ENCODE results near the gene RALGPS1. TPM values are rescaled to one million over a fixed set of nuclear protein-coding genes. Genes with fewer than 3 reads are reported as not detected.

RALGPS1 gene
- polyA plus RNA-seq, 3 donors, result 23.3 to 32.3 (median 23.3) TPM

DNA sequence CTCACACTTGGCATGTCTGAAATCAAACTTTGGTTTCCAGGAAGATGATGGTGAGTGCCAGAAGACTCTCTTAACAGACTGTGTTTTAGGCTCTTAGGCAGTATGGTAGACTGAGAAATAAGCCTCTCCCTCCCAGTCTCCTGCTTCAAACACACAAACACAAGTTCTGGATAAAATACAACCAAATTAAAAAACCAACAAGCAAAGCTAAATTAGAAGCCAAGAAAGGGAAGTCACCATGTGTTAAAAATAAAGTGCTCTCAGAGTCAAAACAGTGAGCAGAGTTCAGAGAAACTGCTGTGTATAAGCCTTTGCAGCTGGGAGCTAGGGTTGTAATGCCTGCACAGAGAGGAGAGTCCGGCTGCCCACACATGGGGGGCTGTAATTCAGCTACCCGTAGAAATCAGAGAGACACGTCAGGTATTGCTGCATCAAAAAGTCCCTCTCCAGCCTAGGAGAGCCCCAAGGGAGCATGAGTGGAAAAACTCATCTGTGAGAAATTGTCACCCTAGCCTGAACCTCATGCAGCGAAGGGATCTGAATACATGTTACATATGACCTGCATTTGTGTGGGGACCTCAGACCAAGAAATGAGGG lies 145.3 kb downstream of the RALGPS1 start:
- no peak for DNase-seq (ENCODE audit: extremely low read depth in 1 of 11, low read depth in 9 of 11, low spot score in 4 of 11)

DNA sequence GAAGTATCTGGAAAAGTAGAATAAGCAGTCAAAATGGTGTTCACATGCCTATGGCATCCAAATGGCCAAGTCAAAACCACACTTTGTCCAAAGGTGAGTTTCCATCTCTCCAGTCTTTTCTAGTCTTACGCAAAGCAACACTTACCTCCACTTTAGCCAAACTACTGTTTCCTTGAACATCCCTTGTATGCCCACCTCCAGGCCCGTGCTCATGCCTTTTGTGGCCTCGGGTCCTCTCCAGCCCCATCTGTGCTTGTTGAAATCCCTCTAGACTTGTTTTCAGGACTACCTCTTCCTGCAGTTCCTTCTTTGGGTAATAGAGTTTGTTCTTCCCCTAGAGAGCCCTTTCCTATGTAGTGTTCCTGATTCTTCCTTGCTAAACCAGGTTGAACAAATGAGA lies 146.8 kb downstream of the RALGPS1 start:
- no peak for DNase-seq (ENCODE audit: extremely low read depth in 1 of 11, low read depth in 9 of 11, low spot score in 4 of 11)

DNA sequence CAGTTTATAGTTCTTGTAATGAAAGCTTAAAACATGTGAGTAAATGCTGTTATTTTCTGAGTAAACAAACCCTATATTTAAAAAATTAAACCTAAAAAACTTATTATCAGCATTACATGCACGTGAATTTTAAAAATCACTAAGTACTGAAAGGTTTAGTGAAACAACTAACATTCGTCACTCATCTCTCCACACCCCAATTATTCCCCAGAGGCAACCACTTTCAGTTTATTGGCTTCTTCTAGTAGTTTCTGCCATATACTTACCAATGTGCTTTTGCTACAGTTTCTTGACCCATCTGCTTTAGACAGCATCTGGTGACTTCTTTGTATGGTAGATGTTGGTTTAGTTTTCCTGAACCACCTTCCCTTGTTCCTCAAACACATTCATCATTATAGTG lies 149.8 kb downstream of the RALGPS1 start:
- DNase-seq (ENCODE audit: extremely low read depth in 1 of 11, low read depth in 9 of 11, low spot score in 4 of 11), result no peak

DNA sequence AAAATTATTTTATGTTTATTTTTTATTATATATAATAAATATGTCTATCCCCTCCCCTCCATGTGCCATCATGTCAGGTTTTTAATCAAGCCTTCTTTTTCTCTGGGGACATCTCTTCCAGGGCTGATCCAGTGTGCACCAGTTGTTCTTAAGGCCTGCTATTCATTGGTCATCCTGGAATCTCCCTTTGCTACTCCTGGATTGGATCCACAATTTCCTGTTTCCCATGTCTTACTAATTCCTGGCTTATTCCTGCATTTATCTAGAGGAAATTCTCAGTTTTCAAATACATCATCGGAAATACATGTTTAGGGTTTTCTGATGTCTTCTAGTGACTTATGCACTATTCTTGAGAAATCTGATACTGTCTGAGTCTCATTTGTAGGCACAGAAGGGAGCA lies 151.0 kb downstream of the RALGPS1 start:
- DNase-seq (ENCODE audit: extremely low read depth in 1 of 11, low read depth in 9 of 11, low spot score in 4 of 11), result no peak

DNA sequence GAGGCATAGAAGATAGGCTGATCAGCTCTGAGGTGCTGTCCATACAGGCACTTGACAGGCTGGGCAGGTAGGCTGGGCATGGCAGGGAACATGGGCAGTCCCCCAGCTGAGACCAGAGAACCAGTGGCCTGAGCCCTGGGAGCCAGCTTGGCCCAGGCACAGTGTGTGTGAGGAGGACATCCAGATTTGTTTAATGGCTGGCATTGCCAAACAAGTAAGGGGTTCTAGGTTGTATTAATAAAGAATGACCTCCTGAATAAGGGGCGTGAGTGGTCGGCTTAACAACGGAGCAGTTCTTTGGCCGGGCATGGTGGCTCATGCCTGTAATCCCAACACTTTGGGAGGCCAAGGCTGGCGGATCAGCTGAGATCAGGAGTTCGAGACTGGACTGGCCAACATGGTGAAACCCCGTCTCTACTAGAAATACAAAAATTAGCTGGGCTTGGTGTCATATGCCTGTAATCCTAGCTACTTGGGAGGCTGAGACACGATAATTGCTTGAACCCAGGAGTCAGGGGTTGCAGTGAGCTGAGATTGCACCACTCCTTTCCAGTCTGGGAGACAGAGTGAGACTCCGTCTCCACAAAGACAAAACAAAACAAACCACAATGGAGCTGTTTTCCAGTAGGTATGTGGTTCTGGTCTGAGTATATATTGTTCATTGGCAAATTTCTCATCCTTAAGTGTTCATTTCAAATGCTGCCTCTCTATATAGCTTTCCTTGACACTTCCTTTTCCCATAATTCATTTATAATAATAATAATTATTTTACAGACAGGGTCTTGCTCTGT lies 151.7 kb downstream of the RALGPS1 start:
- DNase-seq (ENCODE audit: extremely low read depth in 1 of 11, low read depth in 9 of 11, low spot score in 4 of 11), result no peak

DNA sequence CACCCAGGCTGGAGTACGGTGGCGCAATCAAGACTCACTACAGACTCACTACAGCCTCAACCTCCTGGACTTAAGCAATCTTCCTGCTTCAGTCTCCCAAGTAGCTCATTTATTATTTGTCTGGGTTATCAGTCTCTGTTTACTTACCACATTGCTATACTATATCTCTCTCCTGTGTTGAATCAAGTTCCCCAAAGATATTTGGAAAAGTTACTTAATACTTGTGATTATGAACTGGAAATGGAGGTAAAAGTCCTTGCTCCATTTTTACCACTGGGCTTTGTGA lies 152.2 kb downstream of the RALGPS1 start:
- DNase-seq (ENCODE audit: extremely low read depth in 1 of 11, low read depth in 9 of 11, low spot score in 4 of 11), result no peak

DNA sequence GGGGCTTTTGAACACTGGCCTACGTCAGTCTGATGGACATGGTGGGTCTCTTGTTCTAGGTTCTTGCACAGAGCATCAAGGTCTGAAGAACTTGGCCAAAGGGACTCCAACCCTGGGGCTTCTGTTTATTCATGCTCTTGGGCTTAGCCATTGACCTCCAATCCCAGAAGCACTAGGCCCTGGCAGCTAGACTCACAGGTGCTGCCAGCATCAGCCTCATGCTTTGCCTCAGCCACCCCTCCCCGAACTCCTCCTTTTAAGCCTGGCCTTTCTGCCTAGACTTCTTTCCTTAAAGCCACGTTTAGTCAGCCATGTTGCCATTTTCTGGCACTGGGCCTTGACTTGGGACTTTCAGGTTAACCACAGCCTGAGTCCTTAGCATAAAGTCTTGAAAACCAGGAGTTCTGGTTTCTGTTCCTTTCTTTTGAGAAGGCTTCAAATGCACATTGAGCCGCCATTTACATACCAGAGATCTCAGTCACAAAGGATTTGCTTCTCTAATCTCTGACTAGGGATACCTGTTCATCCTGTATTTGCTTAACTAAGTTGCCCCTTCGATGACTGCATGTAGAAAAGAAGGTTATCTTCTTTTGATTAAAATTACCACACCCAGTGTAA lies 153.1 kb downstream of the RALGPS1 start:
- DNase-seq (ENCODE audit: extremely low read depth in 1 of 11, low read depth in 9 of 11, low spot score in 4 of 11), result no peak

DNA sequence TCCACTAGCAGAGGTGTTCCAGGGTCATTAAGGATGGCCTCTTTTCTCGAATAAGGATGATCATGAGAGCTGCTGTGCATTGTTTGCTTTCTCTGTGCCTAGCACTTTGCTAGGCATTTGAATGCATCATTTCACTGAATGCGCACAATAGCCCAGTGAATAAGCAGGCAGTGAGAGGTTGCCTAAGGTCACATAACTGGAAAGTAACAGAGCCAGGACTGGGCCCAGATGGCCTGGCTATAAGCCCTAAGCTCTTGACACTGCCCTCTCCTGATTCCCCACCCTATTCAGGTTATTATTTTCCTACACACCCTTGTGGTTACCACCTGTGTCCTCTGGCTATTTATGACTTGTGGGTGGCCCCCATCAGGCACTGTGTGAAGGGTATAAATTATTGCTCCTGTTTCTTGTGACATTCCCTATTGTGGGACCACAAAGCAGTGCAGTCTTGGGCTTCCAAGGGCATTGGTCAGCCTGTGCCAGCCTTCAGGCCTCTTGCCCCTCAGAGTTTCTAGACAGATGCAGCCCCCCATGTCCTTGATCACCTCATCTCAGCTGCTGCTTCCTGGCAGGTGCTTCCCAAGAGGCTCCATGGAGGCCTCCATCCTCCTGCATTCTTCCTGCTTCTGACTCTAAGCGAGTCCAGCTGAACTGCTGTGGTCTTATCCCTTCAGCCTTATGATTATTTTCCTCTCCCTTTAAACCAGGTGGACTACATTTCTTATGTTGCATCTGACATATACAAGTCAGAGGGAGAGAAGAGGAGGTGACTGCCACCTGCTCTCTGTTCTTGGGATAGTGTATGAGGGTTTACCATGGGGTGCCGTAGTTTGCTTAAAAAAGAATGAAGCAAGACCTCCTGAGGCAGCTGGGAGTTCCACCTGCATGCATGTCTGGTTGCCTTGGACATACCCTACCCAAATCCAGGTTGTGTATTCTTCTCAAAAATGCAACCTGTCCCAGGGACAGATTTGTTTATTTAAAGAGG lies 160.3 kb downstream of the RALGPS1 start:
- no peak for DNase-seq (ENCODE audit: extremely low read depth in 1 of 11, low read depth in 9 of 11, low spot score in 4 of 11)

DNA sequence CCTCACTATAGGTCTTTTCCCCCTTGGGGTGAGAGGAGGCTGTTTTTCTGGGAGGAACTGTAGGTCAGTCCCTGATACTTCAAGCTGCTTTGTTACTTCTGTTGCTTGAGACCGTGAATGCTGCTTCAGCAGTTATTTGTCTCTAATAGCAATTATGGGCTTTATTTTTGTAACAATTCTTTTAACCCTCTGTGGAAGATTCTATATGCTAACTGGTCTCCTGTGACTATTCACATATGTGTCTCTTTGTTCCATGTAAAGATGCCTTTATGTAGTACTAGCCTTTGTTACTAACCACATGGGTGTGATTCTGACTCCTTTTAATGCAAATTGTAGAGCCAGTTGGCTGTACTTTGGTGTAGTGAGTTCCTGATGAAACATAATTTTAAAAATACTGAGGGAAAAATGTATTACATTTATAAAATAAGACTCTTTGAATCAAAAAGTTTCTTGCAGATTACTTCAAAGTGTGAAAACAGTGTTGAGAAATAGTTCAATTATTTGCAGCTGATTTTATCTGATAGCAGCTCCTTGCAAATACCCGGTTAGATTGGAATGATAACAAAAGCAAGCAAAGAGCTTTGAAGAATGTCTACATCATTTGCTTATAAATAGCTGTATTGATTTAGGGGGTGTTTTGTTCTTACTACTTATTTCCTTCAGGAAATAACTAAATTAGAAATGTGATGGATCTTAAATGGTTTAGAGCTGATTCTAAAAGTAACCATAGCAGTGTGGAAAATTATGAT lies 161.2 kb downstream of the RALGPS1 start:
- no peak for DNase-seq (ENCODE audit: extremely low read depth in 1 of 11, low read depth in 9 of 11, low spot score in 4 of 11)

DNA sequence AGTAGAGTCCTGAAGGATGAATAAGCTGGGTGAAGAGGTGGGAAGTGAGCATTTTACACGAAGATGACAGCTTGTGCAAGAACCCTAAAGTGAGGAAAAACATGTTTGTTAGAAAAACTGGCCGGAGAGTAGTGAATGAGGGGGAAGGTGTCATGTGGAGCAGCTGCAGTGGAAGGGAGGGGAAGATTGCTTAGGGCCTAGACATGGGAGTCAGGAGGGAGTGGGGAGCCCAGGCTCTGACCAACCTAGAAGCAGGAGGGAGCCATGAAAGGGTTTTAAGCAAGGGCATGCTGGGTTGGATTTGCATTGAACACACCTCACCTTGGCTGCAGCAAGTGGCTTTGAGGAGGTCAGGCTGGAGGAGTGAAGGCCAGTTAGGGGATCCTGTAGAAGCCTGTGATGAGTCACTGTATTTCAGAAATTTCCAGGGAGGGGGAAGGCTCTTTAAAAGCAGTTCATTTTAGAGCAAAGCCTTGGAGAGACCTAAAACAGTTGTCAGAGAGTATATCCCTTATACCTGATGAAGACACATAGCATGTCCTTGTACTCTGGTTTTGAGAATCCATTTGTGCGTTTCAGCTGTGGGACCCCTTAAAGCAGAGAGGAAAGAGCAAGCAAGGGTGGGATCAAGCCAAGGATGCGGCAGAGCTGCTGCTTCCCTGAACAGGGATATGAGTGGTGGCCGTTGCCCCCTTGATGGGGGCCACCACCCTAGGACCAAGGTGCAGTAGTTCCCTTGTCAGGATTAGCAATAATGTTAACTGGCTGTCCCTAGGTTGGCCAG lies 162.5 kb downstream of the RALGPS1 start:
- DNase-seq (ENCODE audit: extremely low read depth in 1 of 11, low read depth in 9 of 11, low spot score in 4 of 11), result no peak

DNA sequence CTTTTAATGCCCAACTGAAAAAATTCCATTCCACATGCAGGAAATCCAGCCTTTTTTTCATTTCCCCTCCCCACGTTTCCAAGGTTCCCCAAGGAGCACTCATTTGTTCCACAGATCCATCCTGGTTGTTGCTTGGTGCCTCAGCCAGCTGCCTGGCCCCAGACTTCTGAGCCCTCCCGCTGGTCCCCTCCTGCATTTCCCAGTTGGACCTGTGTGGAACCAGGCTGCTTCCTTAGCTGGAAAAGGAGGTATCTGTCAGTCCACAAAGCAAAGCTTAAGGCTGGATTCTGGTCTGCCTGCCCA lies 163.0 kb downstream of the RALGPS1 start:
- no peak for DNase-seq (ENCODE audit: extremely low read depth in 1 of 11, low read depth in 9 of 11, low spot score in 4 of 11)

DNA sequence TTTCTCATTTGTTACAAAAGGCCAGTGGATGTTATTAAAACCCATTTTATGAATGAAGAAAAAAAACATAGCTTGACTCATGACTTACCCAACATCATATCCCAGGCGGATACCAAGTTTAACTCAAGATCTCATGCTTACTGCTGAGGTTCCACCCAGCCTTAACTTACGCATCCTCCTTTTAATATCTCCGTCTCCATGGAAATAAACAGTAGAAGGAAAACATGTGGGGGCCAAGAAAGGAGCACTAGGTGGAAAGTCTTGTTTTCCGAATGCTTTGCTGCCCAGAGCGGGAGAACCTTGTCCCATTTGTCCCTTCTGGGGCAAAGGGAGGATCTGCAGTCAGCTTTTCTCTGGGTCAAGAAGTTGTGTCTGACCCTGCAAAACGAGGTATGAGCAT lies 163.8 kb downstream of the RALGPS1 start:
- DNase-seq (ENCODE audit: extremely low read depth in 1 of 11, low read depth in 9 of 11, low spot score in 4 of 11), result no peak

DNA sequence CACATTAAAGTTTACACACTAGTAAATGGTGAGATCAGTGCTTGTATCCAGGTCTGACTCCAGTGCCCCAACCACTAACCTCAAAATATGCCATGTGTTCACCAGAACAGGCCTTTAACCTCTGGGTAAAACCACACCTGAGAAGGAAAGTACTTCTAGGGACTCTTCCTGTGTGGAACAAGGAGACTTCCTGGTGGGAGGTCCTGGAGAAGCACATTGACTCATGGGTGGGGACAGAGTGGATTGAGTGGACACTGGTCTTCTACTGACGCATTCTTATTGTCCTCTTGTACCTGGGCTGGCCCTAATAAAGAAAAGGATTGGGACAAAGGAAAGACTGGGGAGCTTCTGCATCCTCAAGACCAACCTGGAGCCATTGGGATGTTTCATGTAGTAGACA lies 164.4 kb downstream of the RALGPS1 start:
- no peak for DNase-seq (ENCODE audit: extremely low read depth in 1 of 11, low read depth in 9 of 11, low spot score in 4 of 11)

DNA sequence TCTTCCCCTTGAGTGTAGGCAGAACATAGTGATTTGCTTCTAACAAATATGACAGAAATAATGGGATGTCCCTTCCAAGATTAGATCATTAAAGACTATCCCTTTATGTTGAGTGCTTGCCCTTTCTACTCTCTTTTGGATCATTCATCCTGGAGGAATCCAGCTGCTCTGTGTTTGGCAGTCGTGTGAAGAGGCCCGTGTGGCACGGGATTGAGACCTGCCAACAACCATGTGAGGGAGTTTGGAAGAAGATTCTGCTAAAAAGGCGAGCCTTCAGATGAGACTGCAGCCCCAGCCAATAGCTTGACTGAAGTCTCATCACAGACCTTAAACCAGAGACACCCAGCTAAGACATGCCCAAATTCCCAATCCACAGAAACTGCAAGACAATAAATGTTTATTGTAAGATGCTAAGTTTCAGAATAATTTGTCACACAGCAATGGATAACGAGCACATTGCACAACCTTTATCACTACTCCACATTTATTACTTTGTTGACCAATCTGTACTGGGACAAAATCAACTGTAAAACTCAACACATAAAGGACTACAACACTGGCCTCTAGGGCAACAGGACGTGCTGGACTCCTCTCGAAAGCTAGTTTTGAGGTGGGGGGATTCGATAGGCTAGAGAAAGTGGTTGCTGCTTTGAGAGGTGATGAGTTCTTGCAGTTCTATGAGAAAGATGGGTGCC lies 165.0 kb downstream of the RALGPS1 start:
- no peak for DNase-seq (ENCODE audit: extremely low read depth in 1 of 11, low read depth in 9 of 11, low spot score in 4 of 11)

DNA sequence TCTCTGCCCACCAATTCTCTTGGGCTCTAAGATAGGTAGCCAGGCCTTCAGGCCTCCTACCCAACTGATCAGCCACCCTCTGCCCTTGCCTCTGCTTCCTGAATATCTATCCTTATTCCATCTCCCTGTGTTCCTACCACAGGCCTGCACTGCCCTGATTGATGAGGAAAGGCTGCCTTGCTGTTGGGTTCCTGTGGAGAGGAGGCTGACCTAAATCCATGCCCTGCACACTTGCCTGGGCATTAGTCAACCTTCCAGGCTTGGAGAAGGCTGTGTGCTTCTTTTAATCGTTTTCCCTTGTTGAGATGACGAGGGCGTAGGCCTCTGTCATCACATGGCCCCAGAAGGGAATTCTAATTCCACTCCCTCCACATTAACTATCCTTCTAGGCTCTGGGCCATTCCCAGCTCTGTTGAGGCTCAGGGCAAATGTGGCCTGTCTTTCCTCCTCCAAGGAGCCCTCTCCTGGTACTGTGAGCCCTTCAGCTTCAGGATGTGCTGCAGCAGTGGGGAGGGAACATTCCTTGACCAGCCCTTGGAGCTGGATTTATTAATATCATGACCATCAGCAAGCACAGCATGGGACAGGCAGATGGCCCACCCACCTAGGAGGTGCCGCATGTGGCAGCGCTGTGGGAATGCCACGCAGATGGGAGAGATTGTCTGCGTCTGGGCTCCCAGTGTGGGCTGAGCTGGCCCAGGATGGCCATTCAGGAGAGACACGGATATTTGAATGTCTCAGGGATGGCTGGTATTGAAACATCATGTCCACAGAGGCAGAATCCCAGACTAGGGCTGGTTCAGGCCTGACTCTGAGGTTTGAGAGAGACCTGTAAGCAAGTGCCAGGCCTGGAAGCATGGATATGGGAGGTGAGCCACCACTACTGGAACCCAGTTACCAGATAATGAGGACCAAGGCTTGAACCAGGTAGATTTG lies 166.9 kb downstream of the RALGPS1 start:
- DNase-seq (ENCODE audit: extremely low read depth in 1 of 11, low read depth in 9 of 11, low spot score in 4 of 11), result no peak

DNA sequence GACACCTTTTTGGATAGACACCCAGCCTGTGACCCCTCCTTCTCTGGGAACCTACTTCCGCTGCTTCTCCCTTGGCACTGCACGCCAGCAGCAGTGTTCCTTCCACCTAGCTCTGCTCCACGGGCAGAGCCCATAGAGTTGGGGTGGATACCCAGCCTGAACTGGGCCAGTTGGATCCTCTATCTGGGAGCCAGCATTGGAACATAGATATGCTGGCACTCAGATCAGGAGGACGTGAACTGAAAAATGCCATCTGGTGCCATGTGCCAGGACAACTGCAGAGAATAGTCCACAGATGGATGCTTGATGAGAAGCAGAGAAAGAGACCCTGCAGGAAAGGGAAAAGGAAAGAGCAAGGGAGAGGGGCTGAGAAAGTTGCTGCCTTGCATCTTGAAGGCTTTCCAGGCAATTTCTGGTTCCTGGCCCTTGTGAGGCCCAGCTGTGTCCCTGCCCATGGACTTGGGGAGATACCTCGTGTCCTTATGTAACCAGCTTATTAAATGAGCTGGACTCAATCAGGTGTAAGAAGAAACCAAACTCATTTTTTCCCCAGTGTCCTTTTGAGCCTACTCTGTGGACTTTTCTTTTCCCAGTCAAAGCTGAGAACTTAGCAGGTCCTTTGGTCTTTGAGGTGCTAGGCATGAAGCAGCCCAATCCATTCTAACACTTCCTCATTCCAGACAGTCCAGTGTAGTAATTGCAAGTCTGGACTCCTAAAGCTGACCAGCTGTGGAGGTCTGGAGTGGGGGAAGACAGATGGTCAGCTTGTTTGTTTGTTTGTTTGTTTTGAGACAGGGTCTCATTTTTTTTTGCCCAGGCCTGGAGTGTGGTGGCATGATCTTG lies 168.8 kb downstream of the RALGPS1 start:
- DNase-seq (ENCODE audit: extremely low read depth in 1 of 11, low read depth in 9 of 11, low spot score in 4 of 11), result peak in 1 of 11 donors; percentile 12

Data from renal cortex interstitium (tissue), 11 donors.